HCT116 (cell line): ENCODE data around the gene ZNF486. TPM values are rescaled to one million over a fixed set of nuclear protein-coding genes. Genes with fewer than 3 reads are reported as not detected.
"Not testable (repeated sequence)": the region's sequence is repeated elsewhere in the genome, so short reads cannot be mapped to it uniquely, and the experiment has no call there.

Source experiments
- ATAC-seq: fragments of 200-7000 bp; cut with Tn5 transposase; 2 replicates; pipeline ENCODE4 v1.9.1; 2020; ENCODE audit warnings: mild to moderate bottlenecking, moderate library complexity
- Bru-seq: library from RNA; stranded (reverse); fragments of 400-500 nt; gene quantifications from one replicate; lab custom pipeline; 2021; lab: Mats Ljungman, UMichigan
- BruChase-seq, 2 experiments: library from RNA; stranded (reverse); fragments of 400-500 nt; gene quantifications; one replicate each; lab custom pipeline; 2021; lab: Mats Ljungman, UMichigan
- BruUV-seq: library from RNA; stranded (reverse); fragments of 400-500 nt; replicated peaks from 2 replicates; lab custom pipeline; 2021; lab: Mats Ljungman, UMichigan
- CTCF ChIA-PET: fragments of 300-600 bp; sonication (Branson Sonifier 250); formaldehyde crosslinking; loops from one replicate; lab custom pipeline; 2021; ENCODE audit warnings: antibody characterized with exemption; lab: Charles Lee
- POLR2A ChIA-PET: fragments of 300-600, 350-600 bp; sonication (Branson Sonifier 250); formaldehyde crosslinking; loops from one replicate; lab custom pipeline; 2021; ENCODE audit warnings: antibody characterized with exemption; lab: Charles Lee
- RAD21 ChIA-PET, 2 experiments: fragments of 300-600 bp; sonication (Branson Sonifier 250); formaldehyde crosslinking; loops; one replicate each; lab custom pipeline; 2023; ENCODE audit warnings: low total read pairs in 2 of 2; ENCODE audit not compliant: uncharacterized antibody in 2 of 2, unreplicated experiment in 2 of 2, low non-redundant PET in 1 of 2; lab: Charles Lee
- DNase-seq: peaks from one replicate; pipeline ENCODE4 v3.0.0-alpha.2; 2010; ENCODE audit warnings: low read depth, low spot score
- H2AFZ ChIP-seq: fragments of 200-600 bp; shearing (Covaris generic), sonication (generic); 2 replicates; pipeline ENCODE4 v1.6.1; 2017; ENCODE audit warnings: low read depth, mixed run types, mixed read lengths, antibody characterized with exemption, low read length; ENCODE audit not compliant: poor library complexity, severe bottlenecking
- H3K27ac ChIP-seq: 2 replicates; pipeline ENCODE4 v1.5.1; 2012; ENCODE audit warnings: low read depth, low read length
- H3K27me3 ChIP-seq: fragments of 200-600 bp; sonication (generic); 2 replicates; pipeline ENCODE4 v1.6.1; 2016; ENCODE audit warnings: mixed run types, low read length, mixed read lengths; ENCODE audit not compliant: insufficient read depth
- H3K36me3 ChIP-seq, 2 experiments: fragments of 200-500 bp in 1 of 2; fragments of 200-600 bp in 1 of 2; sonication (Bioruptor generic) in 1 of 2; sonication (generic) in 1 of 2; 2 replicates each; pipeline versions ENCODE4 v1.5.1 to v1.6.1; 2014 to 2016; ENCODE audit warnings: low read length in 2 of 2, inconsistent platforms in 1 of 2, mixed read lengths in 1 of 2, mixed run types in 1 of 2; ENCODE audit not compliant: insufficient read depth in 2 of 2, control insufficient read depth in 1 of 2
- H3K4me1 ChIP-seq, 2 experiments: fragments of 200-600 bp in 1 of 2; sonication (generic) in 1 of 2; 2 replicates each; pipeline versions ENCODE4 v1.5.1 to v1.6.1; 2012 to 2017; ENCODE audit warnings: low read length in 2 of 2, inconsistent platforms in 1 of 2, mild to moderate bottlenecking in 1 of 2, mixed read lengths in 1 of 2, mixed run types in 1 of 2, moderate library complexity in 1 of 2; ENCODE audit not compliant: insufficient read depth in 2 of 2, control insufficient read depth in 1 of 2
- H3K4me2 ChIP-seq: fragments of 200-600 bp; sonication (generic); 2 replicates; pipeline ENCODE4 v1.6.1; 2017; ENCODE audit warnings: mixed run types, low read length, mixed read lengths
- H3K4me3 ChIP-seq, 2 experiments: fragments of 200-600 bp in 1 of 2; sonication (generic) in 1 of 2; replicated peaks in 1 of 2; 2 replicates each; pipeline ENCODE4 v1.5.1; 2011 to 2016; ENCODE audit warnings: low read length in 2 of 2, control low read depth in 1 of 2, low read depth in 1 of 2, mild to moderate bottlenecking in 1 of 2, mixed read lengths in 1 of 2, mixed run types in 1 of 2
- H3K79me2 ChIP-seq: fragments of 200-600 bp; sonication (generic); 2 replicates; pipeline ENCODE4 v1.6.1; 2017; ENCODE audit warnings: mild to moderate bottlenecking, mixed run types, low read length, moderate library complexity, mixed read lengths; ENCODE audit not compliant: insufficient read depth
- H3K9ac ChIP-seq: fragments of 200-600 bp; sonication (generic); 2 replicates; pipeline ENCODE4 v1.6.1; 2016; ENCODE audit warnings: low read length, mixed read lengths
- H3K9me2 ChIP-seq: fragments of 200-600 bp; sonication (generic), shearing (Covaris generic); 2 replicates; pipeline ENCODE4 v1.6.1; 2017; ENCODE audit warnings: mixed run types, mild to moderate bottlenecking, moderate library complexity; ENCODE audit not compliant: insufficient read depth
- H3K9me3 ChIP-seq, 2 experiments: fragments of 200-500 bp in 1 of 2; fragments of 200-600 bp in 1 of 2; sonication (Bioruptor generic) in 1 of 2; sonication (generic) in 1 of 2; 2 replicates each; pipeline ENCODE4 v1.6.1; 2014 to 2017; ENCODE audit warnings: low read length in 2 of 2, mixed read lengths in 2 of 2, inconsistent platforms in 1 of 2, low read depth in 1 of 2, mild to moderate bottlenecking in 1 of 2, mixed run types in 1 of 2, moderate library complexity in 1 of 2; ENCODE audit not compliant: control insufficient read depth in 1 of 2, insufficient read depth in 1 of 2
- H4K20me1 ChIP-seq: fragments of 200-600 bp; sonication (generic), shearing (Covaris generic); 2 replicates; pipeline ENCODE4 v1.6.1; 2017; ENCODE audit warnings: mixed run types, mild to moderate bottlenecking, moderate library complexity; ENCODE audit not compliant: insufficient read depth
- FOSL1 ChIP-seq: IDR thresholded peaks from 2 replicates; pipeline ENCODE4 v1.6.1; 2012; ENCODE audit warnings: low read depth
- POLR2AphosphoS5 ChIP-seq: IDR thresholded peaks from 2 replicates; pipeline ENCODE4 v1.6.1; 2011; ENCODE audit warnings: mild to moderate bottlenecking, low read depth, low read length, moderate library complexity
- SIN3A ChIP-seq: IDR thresholded peaks from 2 replicates; pipeline ENCODE4 v1.6.1; 2012; ENCODE audit warnings: low read depth
- YY1 ChIP-seq: IDR thresholded peaks from 2 replicates; pipeline ENCODE4 v1.6.1; 2011; ENCODE audit warnings: low read length, low read depth, moderate library complexity, mild to moderate bottlenecking; ENCODE audit not compliant: insufficient replicate concordance; ENCODE audit errors: extremely low read depth
- ZNF274 ChIP-seq: fragments of 200-500 bp; sonication (Bioruptor generic); IDR thresholded peaks from 2 replicates; pipeline ENCODE4 v1.6.1; 2014; ENCODE audit warnings: mild to moderate bottlenecking, low read depth, low read length, inconsistent platforms
- intact Hi-C: fragments of 100-400 bp; cut with micrococcal nuclease; formaldehyde crosslinking; loops from 2 replicates; pipeline ENCODE4 v1.10.0; 2022
- long read RNA-seq: library from polyadenylated mRNA; unstranded; transcript quantifications from one replicate; pipeline ENCODE4 v2.0.0, GENCODE V29; 2021; ENCODE audit not compliant: unreplicated experiment
- polyA plus RNA-seq: library from polyadenylated mRNA; unstranded; fragments of >200 nt; gene quantifications from 2 replicates; pipeline ENCODE4 v1.2.1, GENCODE V29; 2012; ENCODE audit warnings: missing spikeins
- total RNA-seq: library from RNA; stranded (reverse); gene quantifications from one replicate; pipeline ENCODE4 v1.2.1, GENCODE V29; 2021; ENCODE audit not compliant: unreplicated experiment

ZNF486 gene
- total RNA-seq (not detected), Bru-seq, nascent RNA (not detected), BruChase-seq, experiment 1, labeled RNA remaining after a 6-hour chase (not detected), BruChase-seq, experiment 2, labeled RNA remaining after a 2-hour chase (not detected)
- not detected in 2 replicates for polyA plus RNA-seq
- long read RNA-seq, result 0 reads

GRCh38 chr19:20167020-20167644, at the start of gene ZNF486:
TSS of gene ZNF486 (plus strand) at chr19:20167214. CDS start at chr19:20167331, 117 bp downstream.
- ChIA-PET RAD21 (no interaction called here), POLR2A (no interaction called here), CTCF (no interaction called here)
- H3K9ac ChIP-seq, result no peak within 1 kb of the TSS
- no peaks in the 10 kb centered on the region for H3K9me2 ChIP-seq
- intact Hi-C loops, result no loop called here
- no peaks in the 10 kb centered on the region for H3K36me3 ChIP-seq
- peaks cover 4 to 14% of the 10 kb centered on the region in 2 experiments; a peak in 2 of 4 replicates for H3K9me3 ChIP-seq
- H3K27ac ChIP-seq, result no peak within 1 kb of the TSS
- H3K4me2 ChIP-seq, result no peak within 1 kb of the TSS
- DNase-seq (no peak), ATAC-seq (no peak)
- H4K20me1 ChIP-seq, result no peaks in the 10 kb centered on the region
- no peak for TF ChIP-seq ZNF274
- no peak for TF ChIP-seq YY1
- no peak for TF ChIP-seq FOSL1
- no peak for TF ChIP-seq SIN3A
- TF ChIP-seq POLR2AphosphoS5, result no peak
- H3K4me3 ChIP-seq, result no peak within 1 kb of the TSS
- BruUV-seq, result no TSS peak
- no peaks in the 10 kb centered on the region for H3K79me2 ChIP-seq
- no peak within 1 kb of the TSS for H2AFZ ChIP-seq
- H3K27me3 ChIP-seq, result no peaks in the 10 kb centered on the region
- no peaks in the 10 kb centered on the region for H3K4me1 ChIP-seq

- H3K36me3 ChIP-seq, H2AFZ ChIP-seq, RAD21 ChIA-PET, H3K9ac ChIP-seq, H4K20me1 ChIP-seq, H3K79me2 ChIP-seq, intact Hi-C loops, H3K4me2 ChIP-seq, ATAC-seq, H3K9me2 ChIP-seq, H3K27me3 ChIP-seq, H3K4me1 ChIP-seq, BruUV-seq, CTCF ChIA-PET, POLR2A ChIA-PET, H3K27ac ChIP-seq, H3K4me3 ChIP-seq, DNase-seq: not testable (repeated sequence)
- TF ChIP-seq ZNF274, result peak; percentile 83
- H3K9me3 ChIP-seq, result peaks cover 29 to 35% of the 10 kb centered on the region in 2 experiments; a peak in 2 of 4 replicates
These were observed 48.8 kb upstream of the ZNF486 start for GRCh38 chr19:20118064-20118839.
